GM19099 (cell line): Measurements from ENCODE around the gene DTNB.

ENCODE experiments used
- POLR2A ChIP-seq: IDR thresholded peaks from 3 replicates; pipeline ENCODE4 v1.6.1; 2011; ENCODE audit warnings: low read depth; ENCODE audit not compliant: insufficient read length; ENCODE audit errors: extremely low read depth

The DTNB gene

DNA sequence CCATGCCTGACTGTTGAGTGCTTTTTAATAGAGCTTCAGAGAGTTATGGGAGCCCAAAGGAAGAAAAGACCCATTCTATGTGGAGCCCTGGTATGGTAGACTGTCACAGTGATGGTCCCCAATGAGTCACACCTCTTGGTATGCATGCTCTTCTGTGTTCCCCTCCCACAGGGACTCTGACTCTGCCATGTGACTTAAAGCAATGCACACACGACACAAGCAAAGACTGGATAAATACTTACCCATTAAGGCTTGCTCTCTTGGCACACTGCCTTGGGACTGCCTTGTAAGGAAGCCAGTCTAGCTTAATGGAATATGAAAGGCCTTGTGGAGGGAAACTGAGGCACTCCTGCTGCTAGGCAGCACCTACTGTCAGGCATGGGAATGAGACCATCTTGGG, 16.7 kb upstream of the DTNB start:
- no peak for TF ChIP-seq POLR2A

DNA sequence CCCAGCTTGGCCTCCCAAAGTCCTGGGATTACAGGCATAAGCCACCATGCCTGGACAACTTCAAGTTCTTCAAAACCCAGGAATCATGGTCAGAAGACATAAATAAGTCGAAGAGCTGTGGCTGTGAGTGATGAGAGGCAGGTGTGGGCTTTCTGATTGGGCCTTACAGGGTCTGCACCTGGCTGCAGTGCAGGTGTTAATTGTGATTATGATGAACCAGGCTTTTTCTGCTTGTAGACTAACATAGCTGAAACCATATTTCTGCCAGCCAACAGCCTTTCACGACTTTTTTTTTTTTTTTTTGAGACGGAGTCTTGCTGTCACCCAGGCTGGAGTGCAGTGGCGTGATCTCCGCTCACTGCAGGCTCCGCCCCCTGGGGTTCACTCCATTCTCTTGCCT, 14.9 kb upstream of the DTNB start:
- no peak for TF ChIP-seq POLR2A

DNA sequence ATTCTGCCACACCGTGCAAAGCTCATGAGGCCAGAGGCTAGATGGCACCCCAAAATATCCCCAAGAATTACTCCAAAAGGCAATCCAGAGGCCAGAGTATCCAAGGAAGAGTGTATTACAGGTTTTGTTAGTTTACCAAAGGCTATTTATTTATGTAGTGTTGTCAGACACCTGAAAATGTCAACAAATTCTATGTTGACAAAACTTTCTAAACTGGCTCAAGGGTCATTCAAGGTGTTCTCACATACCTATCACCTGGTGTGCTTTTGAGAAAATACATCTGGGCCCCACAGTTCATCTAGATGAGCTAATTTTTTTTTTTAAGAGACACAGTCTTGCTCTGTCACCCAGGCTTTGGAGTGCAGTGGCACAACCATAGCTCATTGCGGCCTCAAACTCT, 12.4 kb upstream of the DTNB start:
- no peak for TF ChIP-seq POLR2A

DNA sequence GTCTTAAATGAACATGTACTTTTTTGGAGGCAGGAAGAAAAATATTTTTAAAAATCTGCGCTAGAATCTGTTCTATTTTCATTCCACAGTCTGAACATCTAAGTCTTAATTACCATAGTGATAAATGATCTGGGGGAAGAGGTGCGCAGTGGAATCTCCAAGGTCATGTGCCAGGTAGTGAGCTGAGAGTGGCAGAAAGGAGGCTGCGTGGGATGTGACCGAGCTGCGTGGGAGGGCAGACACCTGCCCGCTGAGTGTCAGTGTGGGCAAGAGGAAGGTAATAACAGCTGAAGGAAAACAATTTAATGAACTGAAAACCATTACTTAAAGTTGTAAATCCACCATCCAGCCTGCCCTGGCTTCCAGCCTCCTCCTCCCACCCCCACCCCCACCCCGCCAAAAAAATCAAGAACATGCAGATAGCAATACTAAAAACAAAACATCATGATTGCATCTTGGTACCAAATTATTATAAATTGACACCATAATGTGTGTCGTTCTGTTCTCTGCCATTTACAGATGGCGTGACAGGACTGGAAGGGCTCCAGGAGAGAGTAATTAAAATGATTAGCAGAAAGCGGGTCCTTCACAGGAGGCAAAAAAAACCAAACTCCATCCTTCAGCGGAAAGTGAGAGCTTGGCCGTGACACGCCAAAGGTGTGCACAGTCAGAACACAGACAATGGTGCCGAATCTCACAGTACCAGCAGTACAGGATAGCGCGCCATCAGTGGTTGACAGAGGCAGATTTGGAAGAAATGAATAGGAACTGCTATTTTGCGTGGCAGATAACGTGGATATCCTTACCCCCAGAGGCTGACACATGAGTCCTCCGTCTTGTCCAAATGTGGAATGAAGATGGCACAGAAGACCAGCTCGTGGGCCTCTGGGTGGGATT, 11.4 kb upstream of the DTNB start:
- TF ChIP-seq POLR2A, result no peak

DNA sequence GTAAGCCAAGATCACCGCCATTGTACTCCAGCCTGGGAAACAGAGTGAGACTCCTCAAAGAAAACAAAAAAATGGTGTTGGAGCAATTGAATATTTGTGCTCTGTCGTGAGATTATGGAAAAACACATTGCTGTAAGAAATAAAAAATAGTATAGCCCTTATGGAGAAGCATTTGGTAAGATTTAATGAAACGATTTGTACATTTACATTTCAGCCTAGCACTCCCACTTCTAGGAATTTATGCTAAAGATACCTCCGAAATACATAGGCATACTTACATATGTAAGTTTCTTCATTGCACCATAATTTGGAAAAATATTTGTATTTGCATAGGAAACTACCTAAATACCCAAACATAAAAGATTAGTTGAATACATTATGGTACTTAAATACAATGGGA, 8.7 kb upstream of the DTNB start:
- no peak for TF ChIP-seq POLR2A

DNA sequence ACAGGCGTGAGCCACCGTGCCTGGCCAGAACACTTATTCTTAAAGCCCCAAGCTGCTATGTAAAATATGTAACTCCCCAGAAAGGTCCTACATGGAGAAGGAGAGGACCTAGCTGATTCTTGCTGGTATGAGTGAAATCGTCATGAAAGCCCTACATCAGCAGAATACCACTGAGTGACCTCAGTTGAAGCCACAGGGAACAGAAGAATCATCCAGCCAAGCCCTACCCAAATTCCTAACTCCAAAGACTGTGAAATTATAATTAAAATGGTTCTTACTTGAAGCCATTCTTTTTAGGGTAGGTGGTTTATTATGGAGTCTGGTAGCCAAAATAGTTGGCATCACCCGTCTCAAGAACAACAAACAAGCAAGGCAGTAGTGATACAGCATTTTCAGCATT, 4.5 kb upstream of the DTNB start:
- TF ChIP-seq POLR2A, result no peak

DNA sequence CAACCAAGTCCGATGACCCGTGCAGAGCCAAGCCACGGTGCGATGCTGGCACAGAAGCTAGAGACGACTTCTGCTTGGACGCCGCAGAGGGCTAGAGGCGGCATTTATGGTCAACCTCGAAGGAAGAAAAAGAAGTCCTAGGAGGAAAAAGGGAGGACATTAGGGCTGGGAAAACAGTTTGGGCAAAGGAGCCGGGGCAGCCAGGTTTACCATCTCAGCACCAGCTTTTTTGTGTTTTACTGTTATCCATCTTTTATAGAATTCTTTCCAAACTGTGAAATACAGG, 643 bp upstream of the DTNB start:
- no peak for TF ChIP-seq POLR2A

DNA sequence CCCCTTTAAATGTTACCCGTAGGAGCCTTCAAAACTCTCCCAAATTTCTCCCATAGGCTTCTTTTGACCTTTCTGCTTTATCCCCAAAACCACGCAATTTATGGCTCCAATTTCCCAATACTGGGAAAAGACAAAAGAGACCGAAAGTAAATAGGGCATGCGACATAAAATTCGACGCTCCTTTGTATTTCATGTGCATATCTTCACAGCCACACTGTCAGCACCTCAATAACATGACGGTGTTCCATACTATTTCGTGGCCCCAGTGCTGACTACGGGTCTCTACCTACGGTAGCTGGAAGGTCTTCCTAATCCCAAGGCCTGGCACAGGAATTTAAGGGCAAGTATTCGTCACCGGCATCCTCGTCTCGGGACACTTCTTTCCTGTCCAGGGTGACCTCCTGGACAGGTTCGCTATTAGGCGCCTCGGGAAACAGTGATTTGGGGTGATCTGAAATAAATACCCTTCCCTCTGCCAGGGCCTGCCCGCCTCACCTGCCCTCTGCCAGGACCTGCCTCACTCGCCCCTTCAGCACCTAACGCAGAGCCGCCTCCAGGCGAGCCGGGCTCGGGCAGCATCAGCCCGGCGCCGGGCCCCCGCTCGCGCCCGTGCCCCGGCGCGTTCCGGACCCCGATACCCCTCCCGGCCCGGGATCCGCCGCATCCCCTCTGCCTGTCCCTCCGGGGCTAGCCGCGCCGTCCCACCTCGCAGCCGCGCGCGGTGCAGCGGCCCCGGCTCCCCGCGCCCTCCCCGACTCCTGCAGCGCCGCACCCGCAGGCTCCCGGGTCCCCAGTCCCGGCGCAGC, 680 bp downstream of the DTNB start:
- no peak for TF ChIP-seq POLR2A

DNA sequence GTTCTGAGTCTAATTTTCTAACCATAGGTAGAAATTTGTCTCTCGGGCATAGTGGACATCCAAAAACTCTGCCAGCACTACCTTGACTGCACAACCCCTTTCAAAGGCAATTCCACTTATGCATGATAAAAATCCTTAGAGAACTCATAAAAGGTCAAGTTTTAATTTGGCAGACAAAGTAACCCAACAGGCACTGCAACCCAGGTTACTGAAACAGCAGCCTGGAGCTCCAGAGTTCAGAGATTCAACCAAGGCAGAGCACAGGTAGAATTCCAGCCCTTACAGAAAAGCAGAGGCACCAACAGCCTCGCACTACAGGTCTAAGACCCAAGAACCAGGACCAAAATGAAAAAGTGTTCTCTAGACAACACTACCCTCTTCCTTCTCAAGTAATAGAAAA, 1.8 kb downstream of the DTNB start:
- no peak for TF ChIP-seq POLR2A

DNA sequence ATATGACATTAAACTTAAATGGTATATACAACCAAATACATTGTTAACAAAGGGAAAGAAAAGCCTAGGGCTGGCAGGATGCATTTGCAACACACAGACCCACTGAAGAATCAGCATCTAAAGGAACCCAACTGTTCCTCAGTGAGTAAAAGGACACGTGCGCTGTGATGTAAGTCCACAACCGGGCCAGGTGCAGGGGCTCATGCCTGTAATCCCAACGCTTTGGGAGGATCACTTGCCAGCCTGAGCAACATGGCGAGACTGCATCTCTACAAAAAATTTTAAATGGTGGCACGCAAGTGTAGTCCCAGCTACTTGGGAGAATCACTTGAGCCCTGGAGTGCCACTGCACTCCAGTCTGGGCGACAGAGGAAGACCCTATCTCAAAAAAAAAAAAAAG, 3.9 kb downstream of the DTNB start:
- no peak for TF ChIP-seq POLR2A

DNA sequence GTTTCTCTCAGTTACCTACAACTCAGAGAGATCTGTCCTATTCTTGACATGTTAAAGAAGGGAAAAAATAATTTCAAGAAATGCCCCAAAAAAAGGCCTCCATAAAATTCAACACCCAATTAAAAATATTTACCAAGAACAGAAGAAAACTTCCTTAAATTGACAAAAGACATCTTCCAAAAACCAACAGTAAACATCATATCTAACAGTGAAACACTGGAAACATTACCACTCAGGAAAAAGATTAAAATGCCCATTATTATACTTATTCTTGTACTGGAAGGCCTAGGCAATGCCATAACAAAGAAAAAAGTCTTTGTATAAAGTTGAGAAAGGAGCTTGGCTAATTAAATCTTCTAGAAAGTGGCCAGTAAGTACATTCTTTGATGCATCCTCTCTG, 7.2 kb downstream of the DTNB start:
- TF ChIP-seq POLR2A, result no peak

DNA sequence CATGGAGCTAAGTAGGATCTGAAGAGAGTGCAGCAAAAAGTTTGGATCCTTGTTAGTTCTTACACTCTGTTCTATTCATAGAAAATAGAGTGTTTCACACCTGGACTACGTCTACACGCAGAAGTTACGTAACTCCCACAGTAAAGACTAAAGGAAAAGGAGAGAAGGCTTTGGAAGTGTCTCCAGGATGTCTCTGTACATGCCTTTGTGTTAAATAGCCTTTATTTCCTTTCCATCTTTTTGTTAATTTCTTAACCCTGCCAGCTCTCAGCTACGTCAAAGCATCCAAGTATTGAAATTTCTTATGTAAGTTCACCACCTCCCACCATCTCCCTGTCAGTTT, 8.4 kb downstream of the DTNB start:
- no peak for TF ChIP-seq POLR2A

DNA sequence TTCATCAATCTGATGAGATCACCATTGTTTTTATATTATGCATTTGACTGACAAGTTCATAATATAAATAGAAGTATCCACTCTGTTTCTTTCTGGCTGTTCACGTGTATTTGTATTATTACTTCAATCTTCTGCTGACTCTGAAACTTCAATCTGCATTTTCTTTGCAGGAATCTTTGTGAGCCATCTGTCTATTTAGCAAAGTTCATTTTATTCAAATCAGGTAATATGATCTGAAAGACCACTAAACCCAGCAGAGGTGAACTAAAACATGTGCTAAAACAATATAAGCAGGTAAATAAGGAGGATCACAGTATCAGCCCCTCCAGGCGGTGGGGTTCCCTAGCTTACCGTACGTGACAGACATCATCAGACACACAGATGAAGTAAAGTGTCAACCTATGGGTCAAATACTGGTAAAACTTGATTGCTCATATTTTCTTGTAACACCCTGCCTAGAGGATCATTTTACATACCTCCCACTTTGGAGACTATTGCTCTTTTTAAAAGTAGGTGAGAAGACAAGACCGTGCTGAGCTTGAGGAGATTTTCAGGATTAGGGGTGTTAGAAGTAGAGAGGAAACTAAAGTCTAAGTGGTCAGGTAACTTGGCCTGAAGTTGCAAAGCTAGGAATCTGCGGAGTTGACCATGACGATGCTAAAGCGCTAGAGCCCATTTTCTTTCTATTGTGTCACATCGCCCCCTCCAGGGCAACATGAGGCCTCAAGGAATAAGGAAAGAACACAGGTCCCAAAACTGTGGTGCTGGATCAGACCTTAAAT, 9.0 kb downstream of the DTNB start:
- TF ChIP-seq POLR2A, result no peak

DNA sequence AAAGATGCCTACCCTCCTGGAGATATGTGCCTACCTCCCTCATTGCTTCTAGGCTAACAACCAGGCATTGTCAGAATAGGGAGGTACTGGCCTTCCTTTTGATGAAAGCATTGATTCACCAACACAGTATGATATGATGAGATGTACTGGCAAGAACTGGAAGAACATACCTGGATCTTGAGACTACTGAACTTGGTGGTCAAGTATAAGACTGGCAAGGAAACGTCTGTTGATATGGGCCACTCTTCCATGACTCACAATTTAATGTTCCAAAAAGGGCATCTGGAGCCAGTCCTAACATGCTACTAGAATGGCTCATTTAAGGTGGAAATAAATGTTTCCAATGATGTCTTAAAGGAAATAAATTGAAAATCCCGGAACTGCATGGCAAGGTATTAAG, 18.1 kb downstream of the DTNB start:
- TF ChIP-seq POLR2A, result no peak

DNA sequence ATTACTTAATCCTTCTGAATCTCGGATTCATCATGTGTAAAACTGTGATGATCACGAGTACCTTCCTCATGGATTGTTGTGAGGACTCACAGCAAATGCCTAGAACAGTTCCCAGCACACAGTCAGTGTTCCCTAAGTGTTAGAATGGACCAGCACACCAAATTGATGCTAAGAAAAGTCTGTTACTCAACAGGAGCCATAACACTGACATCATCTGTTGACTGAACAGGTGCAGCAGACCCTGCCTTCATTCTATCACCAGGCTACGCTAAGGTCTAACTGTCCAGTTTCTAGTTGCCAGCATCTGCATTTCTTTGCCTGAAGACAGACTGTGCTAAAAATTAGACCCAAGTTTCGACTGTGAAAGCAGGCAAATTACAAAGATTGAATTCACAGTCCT, 18.6 kb downstream of the DTNB start:
- no peak for TF ChIP-seq POLR2A
